HG02981 (cell line): ENCODE results near the gene GPR107.

Experiments
- ATAC-seq: cut with Tn5 transposase; IDR thresholded peaks from one replicate; pipeline ENCODE4 v1.9.1; 2021; ENCODE audit warnings: mild to moderate bottlenecking, moderate library complexity; ENCODE audit not compliant: unreplicated experiment

Gene GPR107

DNA sequence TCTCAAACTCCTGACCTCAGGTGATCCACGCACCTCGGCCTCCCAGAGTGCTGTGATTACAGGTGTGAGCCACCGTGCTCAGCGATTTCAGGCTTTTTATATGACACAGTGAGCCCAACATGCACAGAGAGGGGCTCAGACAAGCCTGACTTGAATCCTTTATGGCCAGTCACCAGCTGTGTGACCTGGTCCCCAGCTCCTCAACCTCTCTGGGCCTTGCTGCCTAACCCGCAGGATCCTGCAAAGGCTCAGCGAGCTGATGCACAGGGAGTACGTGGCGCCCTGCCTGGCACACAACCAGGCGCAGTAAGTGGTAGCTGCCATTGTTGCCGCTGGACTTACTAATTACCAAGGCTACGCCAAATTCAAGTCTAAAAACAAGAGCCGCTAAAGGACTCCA lies 101.9 kb downstream of the GPR107 start:
- no peak for ATAC-seq

DNA sequence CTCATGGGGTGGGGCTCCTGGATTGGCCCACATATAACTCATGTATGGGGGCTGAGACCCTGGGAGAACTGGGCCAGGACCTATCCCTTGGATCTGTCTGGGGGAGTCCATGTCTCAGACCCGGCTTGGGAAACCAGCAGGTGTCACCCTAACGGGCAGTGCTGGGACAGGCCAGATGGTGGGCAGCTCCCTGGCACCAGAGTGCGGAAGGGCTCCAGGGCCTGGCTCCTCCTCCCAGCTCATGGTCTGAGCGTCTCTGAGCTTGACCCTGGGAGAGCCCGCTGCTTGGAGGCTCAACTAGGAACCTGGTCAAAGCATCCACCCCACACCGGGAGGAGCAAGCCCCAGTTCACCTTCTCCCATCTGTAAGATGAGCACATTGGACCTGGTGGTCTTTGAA lies 103.0 kb downstream of the GPR107 start:
- ATAC-seq = no peak

DNA sequence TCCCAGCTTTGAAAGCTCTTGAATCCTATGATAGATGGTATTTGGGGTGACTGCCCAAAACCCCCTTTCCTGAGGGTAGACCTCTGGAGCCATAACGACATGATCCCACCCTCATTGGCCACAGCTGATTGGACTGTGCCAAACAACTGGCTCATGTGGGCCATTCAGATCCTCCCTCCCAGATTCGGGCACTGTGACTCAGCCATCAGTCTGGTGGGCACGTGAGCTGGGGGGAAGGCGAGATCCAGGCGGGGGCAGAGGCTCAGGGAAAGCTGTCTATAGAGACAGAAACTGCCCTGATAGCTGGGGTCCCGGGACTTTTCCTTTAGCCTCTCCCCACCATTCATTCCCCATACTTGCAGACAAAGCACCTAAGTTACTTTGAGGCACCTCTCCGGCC lies 103.4 kb downstream of the GPR107 start:
- no peak for ATAC-seq

DNA sequence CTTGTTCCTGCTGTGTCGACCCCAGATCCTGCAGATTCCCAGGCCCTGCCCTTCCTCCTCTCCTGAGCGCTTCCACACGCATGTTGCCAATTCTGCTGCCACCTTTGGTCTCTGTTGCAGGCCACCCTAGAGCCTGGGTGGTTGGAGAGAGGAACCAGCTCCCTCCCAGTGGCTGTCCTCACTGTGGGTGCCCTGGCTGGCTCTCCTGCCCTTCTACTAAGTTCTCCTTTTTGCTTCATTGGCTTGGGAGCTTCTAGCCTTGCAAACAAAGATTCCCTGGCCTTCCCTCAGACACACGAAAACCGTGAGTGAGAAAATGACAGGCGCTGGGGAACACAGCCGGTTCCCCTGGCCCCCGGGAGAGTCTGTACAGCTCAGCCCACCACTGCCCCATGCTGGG lies 104.3 kb downstream of the GPR107 start:
- no peak for ATAC-seq

DNA sequence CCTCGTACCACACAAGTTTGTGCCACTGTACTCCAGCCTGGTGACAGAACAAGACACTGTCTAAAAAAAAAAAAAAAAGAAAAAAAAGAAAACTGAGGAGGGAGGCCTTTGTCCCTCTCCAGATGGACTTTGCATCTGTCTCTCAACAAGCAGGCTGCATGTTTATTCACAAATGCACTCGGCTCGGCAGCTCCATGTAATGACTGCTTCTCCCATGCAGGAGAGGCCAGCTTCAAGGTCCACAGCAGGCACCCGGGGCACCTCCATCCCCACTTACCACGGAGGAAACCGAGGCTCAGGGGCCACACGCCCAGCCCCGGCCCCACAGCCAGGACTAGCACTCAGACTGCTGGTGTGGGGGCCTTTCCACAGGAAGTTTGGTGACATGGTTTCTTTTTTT lies 105.4 kb downstream of the GPR107 start:
- ATAC-seq = no peak

DNA sequence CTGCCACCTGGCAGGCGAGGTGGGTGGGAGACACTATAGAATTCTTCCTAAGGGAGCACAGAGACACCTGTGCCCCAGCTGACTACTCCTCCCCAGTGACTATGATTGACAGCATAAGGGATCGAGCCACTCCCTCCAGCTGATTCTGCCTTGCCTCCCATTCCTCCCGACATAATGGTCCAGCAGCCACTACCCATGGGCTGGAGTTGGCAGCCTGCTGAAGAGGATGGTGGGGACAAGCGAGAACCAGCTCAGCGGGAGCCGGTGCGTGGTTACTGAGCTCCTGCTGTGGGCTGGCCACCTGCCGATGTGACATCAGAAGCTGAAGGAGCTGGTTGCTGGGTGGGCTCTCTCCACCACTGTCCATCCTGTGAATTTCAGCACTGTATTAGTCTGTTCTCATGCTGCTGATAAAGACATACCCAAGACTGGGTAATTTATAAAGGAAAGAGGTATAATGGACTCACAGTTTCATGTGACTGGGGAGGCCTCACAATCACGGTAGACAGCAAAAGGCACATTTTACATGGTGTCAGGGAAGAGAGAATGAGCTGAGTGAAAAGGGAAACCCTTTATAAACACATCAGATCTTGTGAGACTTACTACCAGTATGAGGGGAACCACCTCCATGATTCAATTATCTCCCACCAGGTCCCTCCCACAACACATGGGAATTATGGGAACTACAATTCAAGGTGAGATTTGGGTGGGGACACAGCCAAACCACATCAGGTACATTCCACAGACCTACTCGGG lies 106.4 kb downstream of the GPR107 start:
- no peak for ATAC-seq

DNA sequence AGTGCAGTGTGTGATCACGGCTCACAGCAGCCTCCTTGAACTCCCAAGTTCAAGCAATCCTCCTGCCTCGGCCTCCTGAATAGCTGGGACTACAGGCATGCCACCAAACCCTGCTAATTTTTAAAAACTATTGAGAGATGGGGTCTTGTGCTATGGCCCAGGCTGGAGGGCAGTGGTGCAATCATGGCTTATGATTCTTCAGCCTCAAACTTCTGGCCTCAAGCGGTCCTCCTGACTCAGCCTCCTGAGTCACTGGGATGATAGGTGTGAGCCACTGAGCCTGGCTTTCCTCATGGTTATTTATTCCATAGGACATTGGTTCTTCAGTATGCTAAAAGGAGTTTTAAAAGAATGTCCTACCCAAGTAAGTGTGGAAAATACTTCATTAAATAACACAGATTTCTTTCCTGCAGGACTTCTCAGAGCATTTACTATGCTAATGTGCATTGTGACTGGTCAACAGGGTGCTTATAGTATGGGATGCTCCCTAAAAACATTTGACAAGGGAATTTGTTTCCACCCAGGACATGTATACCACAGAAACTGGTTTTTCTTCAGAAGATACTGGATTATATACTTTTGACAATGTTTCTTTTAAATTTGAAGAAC lies 107.3 kb downstream of the GPR107 start:
- ATAC-seq = no peak

DNA sequence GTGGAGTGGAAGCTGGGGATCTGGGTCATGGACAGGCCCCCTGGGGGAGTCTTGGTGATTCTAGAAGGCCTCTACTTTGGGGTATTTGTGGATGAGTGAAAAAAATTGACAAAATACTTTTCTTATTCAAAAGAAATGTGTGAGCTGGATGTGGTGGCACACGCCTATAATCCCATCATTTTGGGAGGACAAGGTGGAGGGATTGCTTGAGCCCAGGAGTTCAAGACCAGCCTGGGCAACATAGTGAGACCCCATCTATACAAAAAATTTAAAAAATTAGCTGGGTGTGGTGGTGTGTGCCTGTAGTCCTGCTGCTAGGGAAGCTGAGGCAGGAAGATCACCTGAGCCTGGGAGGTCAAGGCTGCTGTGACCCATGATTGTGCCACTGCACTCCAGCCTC lies 111.9 kb downstream of the GPR107 start:
- no peak for ATAC-seq

DNA sequence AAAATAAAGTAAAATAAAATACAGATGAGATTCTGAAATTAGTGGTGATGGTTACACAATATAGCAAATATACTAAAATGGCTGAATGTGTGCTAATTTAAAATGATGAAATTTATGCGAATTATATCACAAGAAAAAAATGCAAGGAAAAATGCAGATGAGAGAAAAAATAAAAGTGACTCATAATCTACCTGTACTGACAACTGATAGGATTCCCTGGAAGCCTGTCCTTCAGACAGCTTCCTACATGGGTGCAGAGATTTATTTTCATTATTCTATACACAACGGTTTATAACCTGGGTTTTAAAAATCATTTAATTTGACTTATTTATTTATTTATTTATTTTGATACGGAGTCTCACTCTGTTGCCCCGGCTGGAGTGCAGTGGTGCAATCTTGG lies 112.7 kb downstream of the GPR107 start:
- ATAC-seq = no peak

DNA sequence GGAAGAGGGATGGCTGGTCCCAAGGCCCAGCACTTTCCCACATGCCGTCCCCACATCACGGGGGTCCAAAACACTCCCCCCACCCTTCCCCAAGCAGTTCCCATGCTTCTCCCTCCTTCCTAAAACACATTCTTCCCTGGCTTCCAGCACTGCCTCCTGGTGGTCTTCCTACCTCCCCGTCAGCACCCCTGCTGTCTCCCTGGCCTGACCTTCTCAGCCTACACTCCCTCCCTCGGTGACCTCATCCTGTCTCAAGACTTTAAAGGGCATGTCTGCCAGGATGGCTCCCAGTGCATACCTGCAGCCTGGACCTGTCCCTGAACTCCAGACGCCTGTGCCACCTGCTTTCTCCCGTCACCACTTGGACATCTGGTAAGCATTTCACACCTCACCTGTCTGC lies 114.2 kb downstream of the GPR107 start:
- no peak for ATAC-seq

DNA sequence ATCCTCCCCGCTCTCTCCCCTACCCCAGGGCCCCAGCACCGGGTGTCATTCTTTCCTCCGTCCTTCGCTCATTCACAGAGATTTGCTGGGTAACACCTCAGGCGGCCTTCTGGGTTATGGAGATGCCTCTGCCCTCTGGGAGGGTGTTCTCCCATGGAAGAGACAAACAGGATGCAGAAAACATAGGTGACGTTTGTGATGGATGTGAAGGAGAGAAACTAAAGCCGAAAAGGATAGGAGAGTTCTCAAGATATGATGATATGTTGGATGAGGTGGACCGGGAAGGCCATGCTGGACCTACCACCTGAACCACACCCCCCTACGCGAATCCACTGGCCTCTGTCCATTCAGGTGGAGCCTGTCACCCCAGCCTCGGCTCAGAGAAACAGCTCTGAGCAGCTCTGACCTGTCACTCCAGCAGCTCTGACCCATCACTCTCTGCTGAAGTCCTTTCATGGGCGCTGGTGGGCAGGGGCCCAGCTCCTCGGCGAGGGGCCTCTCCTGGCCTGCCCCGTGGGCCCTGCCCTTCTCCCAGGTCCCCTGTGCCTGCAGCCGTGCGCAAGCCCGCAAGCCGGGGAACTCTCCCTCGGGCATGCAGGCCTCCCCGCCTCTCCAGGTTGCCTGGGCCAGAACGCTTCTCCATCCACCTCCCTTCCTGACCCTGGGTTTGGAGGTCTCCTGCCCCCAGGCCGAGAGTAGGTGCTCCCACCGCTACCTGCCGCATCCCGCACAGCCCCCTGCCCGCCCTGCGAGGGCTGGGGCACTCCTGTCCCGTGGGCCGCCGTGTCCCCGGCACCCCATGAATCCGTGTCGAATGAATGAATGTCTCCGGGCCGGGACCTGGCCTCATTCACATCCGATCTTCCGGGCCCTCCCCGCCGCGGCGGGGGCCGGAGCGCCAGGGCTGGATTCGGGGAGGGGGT lies 117.8 kb downstream of the GPR107 start:
- ATAC-seq = no peak

DNA sequence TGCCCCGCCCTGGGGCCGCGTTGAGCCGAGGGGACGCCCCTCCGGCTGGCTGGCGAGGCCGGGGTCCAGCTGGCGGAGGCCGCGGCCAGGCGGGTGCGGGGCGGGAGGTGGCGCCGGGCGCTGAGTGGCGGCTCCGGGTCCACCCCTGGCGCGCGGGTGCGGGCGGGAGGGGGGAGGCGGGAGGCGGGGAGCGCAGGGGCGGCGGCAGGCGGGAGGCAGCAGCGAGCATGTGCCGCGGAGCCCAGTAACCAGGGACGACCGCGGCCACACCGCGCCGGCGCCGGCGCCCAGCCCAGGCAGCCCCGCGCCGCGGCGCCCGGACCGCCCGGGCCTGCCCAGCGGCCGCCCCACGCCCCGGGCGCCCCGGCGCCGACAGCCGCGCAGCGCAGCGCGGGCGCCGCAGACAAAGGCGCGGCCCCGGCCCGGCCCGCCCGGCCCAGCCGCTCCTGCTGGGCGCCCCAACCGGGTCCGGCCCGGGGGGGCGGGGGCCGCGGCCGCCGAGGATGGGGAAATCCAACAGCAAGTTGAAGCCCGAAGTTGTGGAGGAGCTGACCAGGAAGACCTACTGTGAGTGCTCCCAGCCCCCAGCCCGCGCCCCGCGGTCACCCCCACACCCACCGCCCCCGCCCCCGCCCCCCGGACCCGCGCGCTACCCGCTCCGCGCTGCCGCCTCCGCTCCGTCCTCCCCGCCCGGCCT lies 118.6 kb downstream of the GPR107 start, which contains the start of gene NCS1:
TSS of gene NCS1 (plus strand) at position 244 of the 697 bp plus-strand sequence. CDS start at position 504, 260 bp downstream.
- ATAC-seq = no peak

DNA sequence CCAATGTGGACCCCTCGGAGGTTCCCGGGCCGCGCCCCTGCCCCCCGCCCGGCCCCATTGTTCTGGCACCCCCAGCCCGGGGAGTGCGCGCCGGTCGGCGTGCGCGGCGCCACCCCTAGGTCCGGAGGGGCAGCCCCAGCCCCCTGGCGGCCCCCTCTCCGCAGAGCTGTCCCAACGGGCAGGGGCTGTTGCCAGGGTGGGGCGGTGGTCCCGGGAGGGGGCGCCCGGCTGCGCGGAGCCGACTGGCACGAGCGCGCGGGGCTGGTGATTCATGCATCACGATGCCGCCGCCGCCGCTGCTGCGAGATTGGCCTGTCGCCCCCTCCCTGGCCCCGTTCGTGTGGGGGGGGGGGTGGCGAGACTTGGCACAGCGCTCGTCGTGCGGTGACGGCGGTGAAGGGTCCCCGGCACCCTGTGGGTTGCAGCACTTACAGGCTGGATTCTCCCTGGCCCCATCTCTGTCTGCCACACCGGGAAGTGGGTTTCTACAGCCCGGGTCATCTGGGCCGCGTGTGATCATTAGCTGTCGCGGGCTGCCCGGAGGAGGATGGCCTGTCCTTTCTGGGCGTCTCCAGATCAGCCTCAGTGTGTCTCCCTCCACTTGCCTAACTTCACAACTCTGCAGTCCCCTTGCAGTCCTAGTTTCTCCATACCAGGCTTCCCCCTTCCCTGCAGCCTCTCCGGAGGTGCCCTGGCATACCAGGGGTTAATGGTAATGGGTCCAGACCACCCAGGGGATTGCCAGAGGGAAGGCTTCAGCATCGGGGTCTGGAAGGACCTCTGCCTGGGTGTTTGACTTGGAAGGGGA lies 119.4 kb downstream of the GPR107 start:
- ATAC-seq = no peak

DNA sequence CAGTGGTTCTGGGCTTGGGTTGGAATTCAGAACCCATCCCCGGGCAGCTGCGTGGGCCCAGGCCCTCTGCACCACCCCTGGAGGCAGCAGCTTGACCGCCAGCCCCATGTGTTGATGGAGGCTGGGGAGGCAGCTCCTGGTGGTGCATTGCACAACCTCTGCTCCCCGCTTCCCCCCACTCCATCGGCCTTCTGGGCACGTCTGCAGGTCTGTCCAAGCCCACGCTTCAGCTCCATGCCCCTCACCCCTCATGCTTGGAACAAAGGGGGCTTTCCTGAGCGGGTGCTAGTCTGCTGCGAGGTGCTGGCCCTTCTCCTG lies 119.9 kb downstream of the GPR107 start:
- ATAC-seq = no peak

DNA sequence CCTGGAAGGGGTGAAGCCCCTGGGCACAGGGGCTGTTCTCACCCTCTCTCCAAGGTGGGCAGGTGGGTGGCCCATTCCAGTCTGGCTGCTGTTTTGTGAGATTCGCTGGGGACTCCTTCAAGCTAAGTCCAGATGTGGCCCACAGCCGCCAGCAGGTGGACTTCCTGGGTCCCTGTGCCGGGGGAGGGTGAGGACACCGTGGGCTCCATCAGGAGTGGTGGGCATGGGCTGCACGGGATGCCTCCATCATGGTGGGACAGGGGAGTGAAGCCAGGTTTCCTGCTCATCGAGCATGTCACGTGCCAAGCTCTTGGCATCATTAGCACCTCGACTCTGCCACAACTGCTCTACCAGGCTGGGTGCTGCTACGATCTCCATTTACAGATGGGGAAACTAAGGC lies 120.3 kb downstream of the GPR107 start:
- ATAC-seq = no peak

DNA sequence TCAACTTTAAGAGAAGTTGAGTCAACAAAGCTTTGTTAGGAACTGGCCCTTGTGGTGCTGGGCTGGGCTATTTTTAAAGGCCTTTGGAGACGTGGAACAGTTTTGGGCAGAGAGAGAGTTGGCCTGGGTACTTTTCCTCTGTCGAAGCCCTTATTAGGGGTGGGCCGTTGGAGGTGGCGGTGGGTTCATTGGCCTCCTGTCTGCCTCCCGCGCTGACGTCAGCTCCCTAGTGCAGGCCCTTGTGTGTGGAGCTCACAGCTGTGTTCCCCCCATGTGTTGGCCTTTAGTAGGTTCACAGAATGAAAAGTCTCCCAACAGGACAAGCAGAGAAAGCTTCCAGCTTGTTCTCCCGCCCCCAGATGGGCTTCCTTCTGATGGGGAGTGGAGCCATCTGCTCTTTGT lies 121.2 kb downstream of the GPR107 start:
- no peak for ATAC-seq

DNA sequence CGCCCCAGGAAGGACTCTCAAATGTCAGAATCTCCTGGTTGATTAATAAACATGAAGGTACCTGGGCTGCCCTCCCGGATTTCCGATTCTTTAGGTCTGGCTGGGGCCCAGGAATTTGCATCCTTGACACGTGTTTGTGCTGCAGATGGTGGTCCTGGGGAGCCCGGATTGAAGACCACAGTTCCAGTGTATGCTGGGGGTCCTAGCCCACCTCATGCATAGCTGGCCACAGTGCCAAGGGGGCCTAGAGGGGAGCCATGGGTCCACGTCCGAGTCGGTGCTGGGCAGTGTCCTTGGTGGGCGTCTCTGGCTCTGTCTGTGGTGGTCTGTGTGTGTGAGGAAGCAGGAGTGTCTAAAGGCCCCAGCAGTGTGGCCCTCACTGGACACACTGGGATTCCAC lies 121.6 kb downstream of the GPR107 start:
- ATAC-seq = no peak

DNA sequence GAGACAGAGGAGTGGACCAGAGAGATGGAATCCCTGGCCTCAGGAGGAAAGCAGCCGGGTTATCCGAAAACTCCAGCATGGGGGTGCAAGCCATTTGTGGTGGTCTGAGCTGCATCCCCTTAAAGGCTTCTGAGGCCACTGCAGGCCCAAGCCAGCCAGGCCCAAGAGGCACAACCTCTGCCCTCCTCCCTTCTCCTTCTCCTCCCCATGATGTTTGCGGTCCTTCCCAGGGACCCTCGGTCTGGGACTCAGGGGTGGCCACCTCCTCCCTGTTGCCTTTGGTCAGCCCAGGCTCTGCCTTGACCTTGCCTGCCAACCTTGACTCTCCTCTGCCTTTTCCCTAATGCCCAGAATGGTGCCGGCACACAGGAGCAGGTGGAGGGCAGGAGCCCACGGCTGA lies 123.1 kb downstream of the GPR107 start:
- no peak for ATAC-seq

DNA sequence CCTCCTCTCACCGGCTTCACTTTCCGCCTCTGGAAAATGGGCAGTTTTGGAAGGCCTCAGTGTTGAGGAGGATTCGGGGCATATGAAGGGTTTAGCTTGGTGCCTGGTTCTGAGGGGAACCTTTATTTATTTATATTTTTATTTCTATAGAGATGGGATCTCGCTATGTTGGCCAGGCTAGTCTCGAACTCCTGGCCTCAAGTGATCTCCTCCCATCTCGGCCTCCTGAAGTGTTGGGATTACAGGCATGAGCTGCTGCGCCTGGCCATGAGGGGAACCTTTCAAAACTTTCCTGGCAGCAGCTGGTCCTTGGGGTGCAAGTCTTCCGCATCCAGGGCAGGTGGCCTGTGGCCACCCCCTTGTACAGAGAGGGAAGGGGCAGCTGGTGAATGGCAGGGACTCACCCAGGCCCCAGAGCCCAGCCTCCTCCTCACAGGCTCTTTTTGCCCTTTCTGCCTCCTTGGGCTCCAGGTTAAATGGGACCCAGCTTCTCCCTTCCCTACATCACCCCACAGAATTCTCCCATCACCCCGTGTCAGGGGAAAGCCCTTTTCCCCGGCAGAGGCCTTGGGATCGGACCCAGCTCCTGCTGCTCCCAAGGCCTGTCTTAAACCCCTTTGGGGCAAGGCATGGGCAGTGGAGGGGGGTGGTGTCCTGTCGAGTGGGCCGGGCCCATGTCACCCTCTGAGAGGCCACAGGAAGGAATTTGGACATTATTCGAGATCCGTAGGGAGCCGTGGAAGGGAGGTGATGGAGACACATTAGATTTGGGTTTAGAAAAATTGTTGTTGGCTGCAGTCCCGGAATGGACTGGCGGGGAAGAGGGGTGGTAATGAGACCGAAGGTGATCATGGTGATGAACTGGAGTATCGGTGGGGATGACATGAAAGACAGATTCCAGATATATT lies 124.4 kb downstream of the GPR107 start:
- ATAC-seq = no peak
